HFF-Myc (cell line): ENCODE results near the gene GNG12.

Source experiments
- DNase-seq: peaks from one replicate; pipeline ENCODE4 v3.0.0-alpha.2; 2011; ENCODE audit warnings: low read depth; ENCODE audit errors: extremely low read depth
- H3K4me3 ChIP-seq: replicated peaks from 2 replicates; pipeline ENCODE4 v1.5.1; 2011; ENCODE audit warnings: low read depth, mild to moderate bottlenecking, control low read depth, low read length
- CTCF ChIP-seq: IDR thresholded peaks from 2 replicates; pipeline ENCODE4 v1.5.1; 2012; ENCODE audit warnings: mild to moderate bottlenecking, low read depth, low read length, control low read depth; ENCODE audit errors: missing control alignments

The GNG12 gene

GRCh38 chr1:67863637-67864036, 30.4 kb upstream of the GNG12 start:
- DNase-seq: no peak
- no peak for TF ChIP-seq CTCF
- H3K4me3 ChIP-seq: no peak overlapping the region

- no peak for DNase-seq
- H3K4me3 ChIP-seq: no peak overlapping the region
- no peak for TF ChIP-seq CTCF
Measured at GRCh38 chr1:67862685-67863084, 29.4 kb upstream of the GNG12 start.

GRCh38 chr1:67861856-67862516, 28.7 kb upstream of the GNG12 start:
- DNase-seq: no peak
- TF ChIP-seq CTCF: no peak
- no peak overlapping the region for H3K4me3 ChIP-seq

- no peak for TF ChIP-seq CTCF
- DNase-seq: no peak
- H3K4me3 ChIP-seq: no peak overlapping the region
Measured at GRCh38 chr1:67860776-67861175, 27.5 kb upstream of the GNG12 start.

GRCh38 chr1:67856921-67857320, 23.7 kb upstream of the GNG12 start:
- DNase-seq: no peak
- no peak for TF ChIP-seq CTCF
- no peak overlapping the region for H3K4me3 ChIP-seq

GRCh38 chr1:67855961-67856360, 22.7 kb upstream of the GNG12 start:
- H3K4me3 ChIP-seq: no peak overlapping the region
- DNase-seq: no peak
- TF ChIP-seq CTCF: no peak

- DNase-seq: no peak
- H3K4me3 ChIP-seq: no peak overlapping the region
- no peak for TF ChIP-seq CTCF
Measured at GRCh38 chr1:67855444-67855843, 22.2 kb upstream of the GNG12 start.
